Skeletal muscle tissue (tissue), 4 donors: ENCODE measurements around the gene ZBTB7C. TPM values are rescaled to one million over a fixed set of nuclear protein-coding genes. Genes with fewer than 3 reads are reported as not detected.

ENCODE experiments used
- H3K27ac ChIP-seq: one replicate; pipeline ENCODE4 v1.7.0; 2013; ENCODE audit warnings: mild to moderate bottlenecking, low read depth, low read length, inconsistent platforms
- H3K27me3 ChIP-seq, 3 donors: one replicate each; pipeline ENCODE4 v1.7.0; 2013; ENCODE audit warnings: low read length in 3 of 3; ENCODE audit not compliant: control insufficient read depth in 3 of 3, insufficient read depth in 3 of 3
- H3K36me3 ChIP-seq, 3 donors: one replicate each; pipeline ENCODE4 v1.7.0; 2013; ENCODE audit warnings: low read length in 3 of 3; ENCODE audit not compliant: control insufficient read depth in 3 of 3, insufficient read depth in 3 of 3
- H3K4me1 ChIP-seq, 3 donors: one replicate each; pipeline ENCODE4 v1.7.0; 2013; ENCODE audit warnings: low read length in 3 of 3, mild to moderate bottlenecking in 3 of 3; ENCODE audit not compliant: control insufficient read depth in 3 of 3, insufficient read depth in 3 of 3
- H3K4me3 ChIP-seq, 3 donors: one replicate each; pipeline ENCODE4 v1.7.0; 2013; ENCODE audit warnings: low read length in 3 of 3
- H3K9ac ChIP-seq, 3 donors: one replicate each; pipeline ENCODE4 v1.7.0; 2013; ENCODE audit warnings: low read length in 3 of 3, mild to moderate bottlenecking in 3 of 3, moderate library complexity in 2 of 3, low read depth in 1 of 3
- H3K9me3 ChIP-seq, 3 donors: one replicate each; pipeline ENCODE4 v1.7.0; 2013; ENCODE audit warnings: low read length in 3 of 3; ENCODE audit not compliant: control insufficient read depth in 3 of 3
- total RNA-seq: library from RNA; depleted of rRNA; stranded (reverse); fragments of >200 nt; gene quantifications from one replicate; pipeline ENCODE4 v1.2.3, GENCODE V29; 2014
- donor health status: Osteomylitis.

ZBTB7C gene
- total RNA-seq, 1 donor from 2014 or later = 2.6 TPM

GRCh38 chr18:48022021-48022420, 387.2 kb downstream of the ZBTB7C start:
- no peaks in the 10 kb centered on the region for H3K36me3 ChIP-seq
- H3K27me3 ChIP-seq = peaks cover 0 to 11% (median 11%) of the 10 kb centered on the region in 3 donors
- H3K27ac ChIP-seq = no peak overlapping the region
- H3K4me3 ChIP-seq = no peak overlapping the region
- no peak overlapping the region for H3K9ac ChIP-seq
- peaks cover 10 to 25% (median 19%) of the 10 kb centered on the region in 3 donors for H3K4me1 ChIP-seq
- H3K9me3 ChIP-seq = no peaks in the 10 kb centered on the region

- peaks cover 0 to 11% (median 11%) of the 10 kb centered on the region in 3 donors for H3K27me3 ChIP-seq
- no peaks in the 10 kb centered on the region for H3K36me3 ChIP-seq
- no peak overlapping the region for H3K4me3 ChIP-seq
- H3K27ac ChIP-seq = no peak overlapping the region
- H3K4me1 ChIP-seq = peaks cover 10 to 24% (median 19%) of the 10 kb centered on the region in 3 donors
- H3K9me3 ChIP-seq = no peaks in the 10 kb centered on the region
- no peak overlapping the region for H3K9ac ChIP-seq
Observed at GRCh38 chr18:48021273-48021914, 387.8 kb downstream of the ZBTB7C start.

- no peaks in the 10 kb centered on the region for H3K36me3 ChIP-seq
- no peaks in the 10 kb centered on the region for H3K9me3 ChIP-seq
- H3K27ac ChIP-seq = no peak overlapping the region
- peaks cover 10 to 22% (median 19%) of the 10 kb centered on the region in 3 donors for H3K4me1 ChIP-seq
- no peak overlapping the region for H3K9ac ChIP-seq
- H3K27me3 ChIP-seq = peaks cover 0 to 11% (median 11%) of the 10 kb centered on the region in 3 donors
- no peak overlapping the region for H3K4me3 ChIP-seq
Observed at GRCh38 chr18:48020337-48021250, 388.6 kb downstream of the ZBTB7C start.

GRCh38 chr18:48019557-48020325, 389.4 kb downstream of the ZBTB7C start:
- H3K4me1 ChIP-seq = peaks cover 10 to 22% (median 19%) of the 10 kb centered on the region in 3 donors
- H3K36me3 ChIP-seq = no peaks in the 10 kb centered on the region
- no peak overlapping the region for H3K27ac ChIP-seq
- no peaks in the 10 kb centered on the region for H3K9me3 ChIP-seq
- no peak overlapping the region for H3K4me3 ChIP-seq
- H3K9ac ChIP-seq = no peak overlapping the region
- H3K27me3 ChIP-seq = peaks cover 0 to 11% (median 10%) of the 10 kb centered on the region in 3 donors

- Histone ChIP-seq H3K9ac (no peak overlapping the region), H3K27me3 (peaks cover 0 to 11% (median 9%) of the 10 kb centered on the region in 3 donors), H3K27ac (no peak overlapping the region), H3K9me3 (no peaks in the 10 kb centered on the region), H3K4me3 (no peak overlapping the region), H3K36me3 (no peaks in the 10 kb centered on the region), H3K4me1 (peaks cover 8 to 22% (median 15%) of the 10 kb centered on the region in 3 donors)
Observed at GRCh38 chr18:48018851-48019250, 390.3 kb downstream of the ZBTB7C start.

- no peaks in the 10 kb centered on the region for H3K9me3 ChIP-seq
Observed at GRCh38 chr18:48017635-48018034, 391.5 kb downstream of the ZBTB7C start.

GRCh38 chr18:48013162-48013561, 396.0 kb downstream of the ZBTB7C start:
- no peak overlapping the region for H3K4me3 ChIP-seq

More at GRCh38 chr18:48017635-48018034, 391.5 kb downstream of the ZBTB7C start:
- Histone ChIP-seq H3K9ac (no peak overlapping the region), H3K27me3 (peaks cover 0 to 11% (median 9%) of the 10 kb centered on the region in 3 donors), H3K4me3 (no peak overlapping the region), H3K27ac (no peak overlapping the region), H3K4me1 (peaks cover 3 to 14% (median 8%) of the 10 kb centered on the region in 3 donors), H3K36me3 (no peaks in the 10 kb centered on the region)

GRCh38 chr18:48011926-48012465, 397.2 kb downstream of the ZBTB7C start:
- H3K9ac ChIP-seq = no peak overlapping the region
- H3K4me1 ChIP-seq = peaks cover 0 to 6% (median 4%) of the 10 kb centered on the region in 3 donors
- peaks cover 0 to 2% (median 0%) of the 10 kb centered on the region in 3 donors for H3K27me3 ChIP-seq
- no peak overlapping the region for H3K27ac ChIP-seq
- H3K9me3 ChIP-seq = no peaks in the 10 kb centered on the region
- H3K4me3 ChIP-seq = no peak overlapping the region
- H3K36me3 ChIP-seq = no peaks in the 10 kb centered on the region

More at GRCh38 chr18:48013162-48013561, 396.0 kb downstream of the ZBTB7C start:
- Histone ChIP-seq H3K9ac (no peak overlapping the region), H3K4me1 (peaks cover 0 to 10% (median 7%) of the 10 kb centered on the region in 3 donors), H3K27ac (no peak overlapping the region), H3K36me3 (no peaks in the 10 kb centered on the region), H3K9me3 (no peaks in the 10 kb centered on the region), H3K27me3 (peaks cover 0 to 2% (median 0%) of the 10 kb centered on the region in 3 donors)

GRCh38 chr18:48010264-48010663, 398.9 kb downstream of the ZBTB7C start:
- Histone ChIP-seq H3K4me1 (peaks cover 0 to 6% (median 3%) of the 10 kb centered on the region in 3 donors), H3K36me3 (no peaks in the 10 kb centered on the region), H3K27ac (no peak overlapping the region), H3K9me3 (no peaks in the 10 kb centered on the region), H3K4me3 (no peak overlapping the region), H3K9ac (no peak overlapping the region), H3K27me3 (peaks cover 0 to 2% (median 0%) of the 10 kb centered on the region in 3 donors)
